GM23338 (cell line): ENCODE measurements around the gene ZBTB25. TPM values are rescaled to one million over a fixed set of nuclear protein-coding genes. Genes with fewer than 3 reads are reported as not detected.

ENCODE experiments used
- ATAC-seq: fragments of 200-7000 bp; cut with Tn5 transposase; 3 replicates; pipeline ENCODE4 v1.9.1; 2020
- DNase-seq: peaks from one replicate; pipeline ENCODE4 v3.0.0-alpha.2; 2015; ENCODE audit warnings: low spot score
- H2AFZ ChIP-seq: fragments of 200-600 bp; sonication (generic); 2 replicates; pipeline ENCODE4 v1.8.0; 2016; ENCODE audit warnings: antibody characterized with exemption, mild to moderate bottlenecking, moderate library complexity
- H3F3A ChIP-seq: fragments of 200-600 bp; sonication (generic); replicated peaks from 2 replicates; pipeline ENCODE4 v1.8.0; 2017; ENCODE audit warnings: antibody characterized with exemption, mixed run types, low read depth
- H3K27ac ChIP-seq: fragments of 200-600 bp; sonication (generic); 2 replicates; pipeline ENCODE4 v1.6.1; 2016; ENCODE audit warnings: low read depth
- H3K27me3 ChIP-seq: fragments of 200-600 bp; sonication (generic); 2 replicates; pipeline ENCODE4 v1.8.0; 2016; ENCODE audit warnings: mild to moderate bottlenecking, mixed run types, moderate library complexity; ENCODE audit not compliant: insufficient read depth
- H3K36me3 ChIP-seq: fragments of 200-600 bp; sonication (generic); 2 replicates; pipeline ENCODE4 v1.8.0; 2016; ENCODE audit warnings: mild to moderate bottlenecking; ENCODE audit not compliant: insufficient read depth
- H3K4me1 ChIP-seq: fragments of 200-600 bp; sonication (generic); 2 replicates; pipeline ENCODE4 v1.8.0; 2016; ENCODE audit warnings: mild to moderate bottlenecking, moderate library complexity; ENCODE audit not compliant: insufficient read depth
- H3K4me2 ChIP-seq: fragments of 200-600 bp; sonication (generic); 2 replicates; pipeline ENCODE4 v1.7.1; 2017; ENCODE audit warnings: mixed run types
- H3K4me3 ChIP-seq: fragments of 200-600 bp; sonication (generic); 2 replicates; pipeline ENCODE4 v1.6.1; 2016; ENCODE audit warnings: mixed run types
- H3K79me2 ChIP-seq: fragments of 200-600 bp; sonication (generic); replicated peaks from 2 replicates; pipeline ENCODE4 v1.8.0; 2017; ENCODE audit warnings: mild to moderate bottlenecking; ENCODE audit not compliant: insufficient read depth
- H3K9me2 ChIP-seq: fragments of 200-600 bp; sonication (generic); 2 replicates; pipeline ENCODE4 v1.8.0; 2017; ENCODE audit not compliant: insufficient read depth
- H4K20me1 ChIP-seq: fragments of 200-600 bp; sonication (generic); replicated peaks from 2 replicates; pipeline ENCODE4 v1.8.0; 2017; ENCODE audit warnings: mild to moderate bottlenecking; ENCODE audit not compliant: insufficient read depth
- H3K27ac Mint-ChIP-seq: 2 replicates; pipeline ENCODE4 v1.8.0; 2020; ENCODE audit warnings: inconsistent platforms, mild to moderate bottlenecking, moderate library complexity, mixed read lengths
- H3K27me3 Mint-ChIP-seq: 3 replicates; pipeline ENCODE4 v1.8.0; 2022; ENCODE audit warnings: low read depth, mild to moderate bottlenecking, moderate library complexity, mixed read lengths, inconsistent platforms; ENCODE audit not compliant: insufficient read depth, poor library complexity
- H3K36me3 Mint-ChIP-seq: 3 replicates; pipeline ENCODE4 v1.8.0; 2021; ENCODE audit warnings: low read depth, mild to moderate bottlenecking, inconsistent platforms, moderate library complexity, mixed read lengths
- H3K4me1 Mint-ChIP-seq: 3 replicates; pipeline ENCODE4 v1.8.0; 2020; ENCODE audit warnings: mild to moderate bottlenecking, inconsistent platforms, mixed read lengths
- H3K4me3 Mint-ChIP-seq: 3 replicates; pipeline ENCODE4 v1.8.0; 2021; ENCODE audit warnings: moderate library complexity, mild to moderate bottlenecking, inconsistent platforms, mixed read lengths
- H3K9me3 Mint-ChIP-seq: 3 replicates; pipeline ENCODE4 v1.8.0; 2020; ENCODE audit warnings: moderate library complexity, mild to moderate bottlenecking, inconsistent platforms, mixed read lengths
- CREB1 ChIP-seq: fragments of 250-450 bp; sonication (Bioruptor Pico); IDR thresholded peaks from 2 replicates; pipeline ENCODE4 v1.5.0; 2020; ENCODE audit warnings: low read depth, mild to moderate bottlenecking, moderate library complexity
- EZH2 ChIP-seq: fragments of 200-600 bp; sonication (generic); IDR thresholded peaks from one replicate; pipeline ENCODE4 v1.8.0; 2017; ENCODE audit warnings: antibody characterized with exemption, mild to moderate bottlenecking, low read depth; ENCODE audit not compliant: unreplicated experiment
- EZH2phosphoT487 ChIP-seq: fragments of 200-600 bp; sonication (generic); IDR thresholded peaks from one replicate; pipeline ENCODE4 v1.8.1; 2018; ENCODE audit warnings: antibody characterized with exemption; ENCODE audit not compliant: unreplicated experiment
- NANOG ChIP-seq: IDR thresholded peaks from 2 replicates; pipeline ENCODE4 v1.6.1; 2016; ENCODE audit warnings: antibody characterized with exemption, borderline replicate concordance
- POLR2AphosphoS5 ChIP-seq: IDR thresholded peaks from 2 replicates; pipeline ENCODE4 v1.6.1; 2016; ENCODE audit warnings: antibody characterized with exemption, low read depth
- STAT1 ChIP-seq: IDR thresholded peaks from one replicate; pipeline ENCODE4 v1.6.1; 2016; ENCODE audit warnings: antibody characterized with exemption; ENCODE audit not compliant: unreplicated experiment
- ZNF114 ChIP-seq: fragments of 250-450 bp; sonication (Bioruptor Pico); IDR thresholded peaks from 2 replicates; pipeline ENCODE4 v1.5.0; 2020; ENCODE audit warnings: mild to moderate bottlenecking, moderate library complexity
- polyA plus RNA-seq: library from polyadenylated mRNA; unstranded; fragments of >200 nt; fragmentation: Nextera tagmentation; extraction: Ambion mirVana; gene quantifications from 2 replicates; pipeline ENCODE4 v1.2.1, GENCODE V29; 2016
- total RNA-seq: library from RNA; depleted of rRNA; stranded (reverse); fragments of >200 nt; shearing (Covaris generic); gene quantifications from 2 replicates; pipeline ENCODE4 v1.2.3, GENCODE V29; 2014
- TF ChIP-seq, protein P1 (sequence below): IDR thresholded peaks from one replicate; pipeline ENCODE4 v1.6.1; 2018; ENCODE audit warnings: antibody characterized with exemption; ENCODE audit not compliant: unreplicated experiment
- TF ChIP-seq, protein P2 (sequence below): IDR thresholded peaks from 2 replicates; pipeline ENCODE4 v1.6.1; 2016; ENCODE audit warnings: antibody characterized with exemption
- TF ChIP-seq, protein P3 (sequence below), 2 experiments: fragments of 200-600 bp in 1 of 2; sonication (generic) in 1 of 2; conservative IDR thresholded peaks; 2 replicates each; pipeline versions ENCODE4 v1.5.1 to v1.6.1; 2016 to 2017; ENCODE audit warnings: antibody characterized with exemption in 2 of 2, low read depth in 2 of 2, mild to moderate bottlenecking in 2 of 2, moderate library complexity in 1 of 2

The ZBTB25 gene
- total and polyA plus RNA-seq, 2 experiments from 2014 or later = 5.8 to 8.0 TPM

DNA sequence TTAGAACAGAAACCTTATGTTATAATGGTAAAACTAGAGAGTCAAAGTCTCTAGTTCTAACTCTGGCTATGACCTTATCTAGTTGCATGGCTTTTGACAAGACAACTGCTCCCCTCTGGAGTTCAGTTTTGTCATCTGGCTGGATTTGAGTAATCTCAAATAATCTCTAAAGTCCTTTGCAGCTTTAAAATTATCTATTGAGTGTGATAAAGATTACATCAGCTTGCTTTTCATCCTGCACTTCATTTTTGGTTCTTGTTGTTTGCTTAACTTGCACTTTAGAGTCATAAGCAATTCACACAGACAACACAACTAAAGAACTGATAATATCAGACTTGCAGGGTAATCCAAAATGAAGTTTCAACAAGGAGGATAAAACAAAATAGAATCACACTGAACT is 36.1 kb downstream of the ZBTB25 start:
- ATAC-seq (no peak), DNase-seq (no peak)
- H3K27ac Mint-ChIP-seq = no peak overlapping the region
- H3K27me3 ChIP-seq = peaks cover 11% of the 10 kb centered on the region; the same call in 1 of the 2 replicates
- peaks cover 11% of the 10 kb centered on the region; the same call in 2 of the 3 replicates for H3K4me1 Mint-ChIP-seq
- TF ChIP-seq EZH2 = no peak
- no peak overlapping the region for H3K4me3 ChIP-seq
- no peaks in the 10 kb centered on the region for H3K9me3 Mint-ChIP-seq
- H3K36me3 ChIP-seq = no peaks in the 10 kb centered on the region
- peaks cover 15% of the 10 kb centered on the region; the same call in 1 of the 2 replicates for H3F3A ChIP-seq
- no peak overlapping the region for H2AFZ ChIP-seq
- no peaks in the 10 kb centered on the region for H4K20me1 ChIP-seq
- no peaks in the 10 kb centered on the region for H3K79me2 ChIP-seq
- H3K9me2 ChIP-seq = no peaks in the 10 kb centered on the region
- H3K36me3 Mint-ChIP-seq = peaks cover 2% of the 10 kb centered on the region; the same call in 1 of the 3 replicates
- H3K4me3 Mint-ChIP-seq = no peak overlapping the region
- H3K27me3 Mint-ChIP-seq = peaks cover 5% of the 10 kb centered on the region
- H3K27ac ChIP-seq = no peak overlapping the region
- H3K4me1 ChIP-seq = 0 out of 2 replicates have a peak, but pooled peaks cover 4% of the 10 kb centered on the region
- no peak overlapping the region for H3K4me2 ChIP-seq

DNA sequence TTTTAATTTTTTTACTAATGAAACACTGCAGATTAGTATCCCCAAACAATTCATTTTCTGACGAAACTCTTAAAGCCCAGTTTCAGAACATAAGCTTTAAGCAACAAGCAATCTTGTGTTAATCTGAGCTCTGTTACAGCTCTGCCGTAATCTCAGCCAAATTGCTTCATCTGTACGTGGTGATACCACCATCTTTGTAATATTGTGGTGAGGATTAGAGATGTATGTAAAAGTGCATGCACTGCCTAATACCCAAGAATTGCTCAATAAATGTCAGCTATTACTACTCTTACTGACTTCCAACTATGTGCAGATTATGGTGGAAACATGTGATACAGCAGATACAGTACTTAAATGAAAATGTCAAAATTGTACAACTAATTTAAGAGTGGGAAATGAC is 36.5 kb downstream of the ZBTB25 start:
- Histone ChIP-seq H3K9me2 (no peaks in the 10 kb centered on the region), H3K4me3 (no peak overlapping the region), H2AFZ (no peak overlapping the region), H4K20me1 (no peaks in the 10 kb centered on the region), H3K4me1 (0 out of 2 replicates have a peak, but pooled peaks cover 4% of the 10 kb centered on the region), H3K27me3 (peaks cover 11% of the 10 kb centered on the region; the same call in 1 of the 2 replicates), H3K36me3 (no peaks in the 10 kb centered on the region), H3K79me2 (no peaks in the 10 kb centered on the region), H3K27ac (no peak overlapping the region), H3F3A (peaks cover 19% of the 10 kb centered on the region; the same call in 1 of the 2 replicates), H3K4me2 (no peak overlapping the region)
- peaks cover 11% of the 10 kb centered on the region; the same call in 2 of the 3 replicates for H3K4me1 Mint-ChIP-seq
- H3K27me3 Mint-ChIP-seq = peaks cover 5% of the 10 kb centered on the region
- H3K9me3 Mint-ChIP-seq = no peaks in the 10 kb centered on the region
- H3K36me3 Mint-ChIP-seq = peaks cover 5% of the 10 kb centered on the region; the same call in 1 of the 3 replicates
- DNase-seq (no peak), ATAC-seq (no peak)
- H3K4me3 Mint-ChIP-seq = no peak overlapping the region
- H3K27ac Mint-ChIP-seq = no peak overlapping the region
- TF ChIP-seq, protein P1, sequence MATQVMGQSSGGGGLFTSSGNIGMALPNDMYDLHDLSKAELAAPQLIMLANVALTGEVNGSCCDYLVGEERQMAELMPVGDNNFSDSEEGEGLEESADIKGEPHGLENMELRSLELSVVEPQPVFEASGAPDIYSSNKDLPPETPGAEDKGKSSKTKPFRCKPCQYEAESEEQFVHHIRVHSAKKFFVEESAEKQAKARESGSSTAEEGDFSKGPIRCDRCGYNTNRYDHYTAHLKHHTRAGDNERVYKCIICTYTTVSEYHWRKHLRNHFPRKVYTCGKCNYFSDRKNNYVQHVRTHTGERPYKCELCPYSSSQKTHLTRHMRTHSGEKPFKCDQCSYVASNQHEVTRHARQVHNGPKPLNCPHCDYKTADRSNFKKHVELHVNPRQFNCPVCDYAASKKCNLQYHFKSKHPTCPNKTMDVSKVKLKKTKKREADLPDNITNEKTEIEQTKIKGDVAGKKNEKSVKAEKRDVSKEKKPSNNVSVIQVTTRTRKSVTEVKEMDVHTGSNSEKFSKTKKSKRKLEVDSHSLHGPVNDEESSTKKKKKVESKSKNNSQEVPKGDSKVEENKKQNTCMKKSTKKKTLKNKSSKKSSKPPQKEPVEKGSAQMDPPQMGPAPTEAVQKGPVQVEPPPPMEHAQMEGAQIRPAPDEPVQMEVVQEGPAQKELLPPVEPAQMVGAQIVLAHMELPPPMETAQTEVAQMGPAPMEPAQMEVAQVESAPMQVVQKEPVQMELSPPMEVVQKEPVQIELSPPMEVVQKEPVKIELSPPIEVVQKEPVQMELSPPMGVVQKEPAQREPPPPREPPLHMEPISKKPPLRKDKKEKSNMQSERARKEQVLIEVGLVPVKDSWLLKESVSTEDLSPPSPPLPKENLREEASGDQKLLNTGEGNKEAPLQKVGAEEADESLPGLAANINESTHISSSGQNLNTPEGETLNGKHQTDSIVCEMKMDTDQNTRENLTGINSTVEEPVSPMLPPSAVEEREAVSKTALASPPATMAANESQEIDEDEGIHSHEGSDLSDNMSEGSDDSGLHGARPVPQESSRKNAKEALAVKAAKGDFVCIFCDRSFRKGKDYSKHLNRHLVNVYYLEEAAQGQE = no peak
- no peak for TF ChIP-seq POLR2AphosphoS5
- TF ChIP-seq, protein P2, sequence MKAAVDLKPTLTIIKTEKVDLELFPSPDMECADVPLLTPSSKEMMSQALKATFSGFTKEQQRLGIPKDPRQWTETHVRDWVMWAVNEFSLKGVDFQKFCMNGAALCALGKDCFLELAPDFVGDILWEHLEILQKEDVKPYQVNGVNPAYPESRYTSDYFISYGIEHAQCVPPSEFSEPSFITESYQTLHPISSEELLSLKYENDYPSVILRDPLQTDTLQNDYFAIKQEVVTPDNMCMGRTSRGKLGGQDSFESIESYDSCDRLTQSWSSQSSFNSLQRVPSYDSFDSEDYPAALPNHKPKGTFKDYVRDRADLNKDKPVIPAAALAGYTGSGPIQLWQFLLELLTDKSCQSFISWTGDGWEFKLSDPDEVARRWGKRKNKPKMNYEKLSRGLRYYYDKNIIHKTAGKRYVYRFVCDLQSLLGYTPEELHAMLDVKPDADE = no peak
- TF ChIP-seq STAT1 = no peak
- no peak for TF ChIP-seq ZNF114
- no peak for TF ChIP-seq EZH2phosphoT487
- TF ChIP-seq, protein P3, sequence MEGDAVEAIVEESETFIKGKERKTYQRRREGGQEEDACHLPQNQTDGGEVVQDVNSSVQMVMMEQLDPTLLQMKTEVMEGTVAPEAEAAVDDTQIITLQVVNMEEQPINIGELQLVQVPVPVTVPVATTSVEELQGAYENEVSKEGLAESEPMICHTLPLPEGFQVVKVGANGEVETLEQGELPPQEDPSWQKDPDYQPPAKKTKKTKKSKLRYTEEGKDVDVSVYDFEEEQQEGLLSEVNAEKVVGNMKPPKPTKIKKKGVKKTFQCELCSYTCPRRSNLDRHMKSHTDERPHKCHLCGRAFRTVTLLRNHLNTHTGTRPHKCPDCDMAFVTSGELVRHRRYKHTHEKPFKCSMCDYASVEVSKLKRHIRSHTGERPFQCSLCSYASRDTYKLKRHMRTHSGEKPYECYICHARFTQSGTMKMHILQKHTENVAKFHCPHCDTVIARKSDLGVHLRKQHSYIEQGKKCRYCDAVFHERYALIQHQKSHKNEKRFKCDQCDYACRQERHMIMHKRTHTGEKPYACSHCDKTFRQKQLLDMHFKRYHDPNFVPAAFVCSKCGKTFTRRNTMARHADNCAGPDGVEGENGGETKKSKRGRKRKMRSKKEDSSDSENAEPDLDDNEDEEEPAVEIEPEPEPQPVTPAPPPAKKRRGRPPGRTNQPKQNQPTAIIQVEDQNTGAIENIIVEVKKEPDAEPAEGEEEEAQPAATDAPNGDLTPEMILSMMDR (conservative IDR thresholded peaks at IDR 0.05; ENCODE audit: low read depth in 2 of 2) = no peak
- TF ChIP-seq EZH2 = no peak
- TF ChIP-seq NANOG = no peak
- TF ChIP-seq CREB1 (CRISPR knock-in tag) = no peak
